Measurements from ENCODE around the gene SATL1. TPM values are rescaled to one million over a fixed set of nuclear protein-coding genes. Genes with fewer than 3 reads are reported as not detected.
A peak's percentile ranks its signal among the peaks of the same experiment; 100 is the strongest.

Gene SATL1
- total and polyA plus RNA-seq, 9 of the 15 experiments (the other 6 are each of a cell fraction or from before 2014, with no cell fraction given) = 0.03 to 0.07 (median 0.05) TPM; not detected in 3

DNA sequence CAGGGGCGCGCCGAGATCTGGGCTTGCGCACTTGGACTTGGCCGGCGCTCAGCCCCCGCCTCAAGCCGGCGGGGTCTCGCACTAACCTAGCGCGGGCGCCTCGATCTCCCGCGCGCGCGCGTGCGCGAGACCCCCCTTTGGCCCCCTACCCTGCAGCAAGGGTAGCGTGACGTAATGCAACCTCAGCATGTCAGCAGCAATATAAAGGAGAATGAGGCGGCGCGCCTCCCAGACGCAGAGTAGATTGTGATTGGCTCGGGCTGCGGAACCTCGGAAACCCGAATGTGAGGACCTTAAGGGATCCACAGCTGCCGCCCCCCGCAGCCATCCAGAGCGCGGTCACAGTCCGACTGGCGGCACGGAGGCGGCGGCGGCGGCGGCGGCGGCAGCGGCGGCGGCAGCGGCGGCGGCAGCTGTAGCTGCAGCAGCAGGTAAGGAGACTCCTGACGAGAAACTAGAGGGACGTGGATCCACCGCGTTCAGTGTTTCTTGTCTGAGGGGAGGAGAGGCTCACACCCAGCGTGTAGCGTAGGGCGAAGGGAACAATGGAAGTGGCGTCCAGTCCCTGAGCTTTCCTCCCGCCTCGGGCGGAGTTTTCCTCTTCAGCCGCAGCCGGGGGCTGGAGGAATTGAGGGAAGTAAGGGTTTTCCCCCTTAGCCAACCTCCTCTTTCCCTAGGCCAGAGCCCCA, at the start of gene SATL1, which contains the start of gene ZNF711 (continued):
- TF ChIP-seq NRF1 (conservative IDR thresholded peaks at IDR 0.05 in 1 of 2, IDR thresholded peaks at IDR 0.05 in 1 of 2) (peak; percentile 85 to 86), HDAC1 (IDR thresholded peaks at IDR 0.05) (no peak), THAP12 (CRISPR knock-in tag; IDR thresholded peaks at IDR 0.05) (no peak), SFPQ (IDR thresholded peaks at IDR 0.05; ENCODE audit: low read depth, low read length) (no peak), RFX1 (IDR thresholded peaks at IDR 0.05) (no peak), PHF8 (IDR thresholded peaks at IDR 0.05; ENCODE audit: borderline replicate concordance, low read length) (peak; percentile 26; the same call in 1 of the 2 replicates), ATF1 (CRISPR knock-in tag; IDR thresholded peaks at IDR 0.05) (no peak), ATF1 (tag; IDR thresholded peaks at IDR 0.05) (peak; percentile 46; the same call in 1 of the 2 replicates), ETV6 (IDR thresholded peaks at IDR 0.05; ENCODE audit: borderline replicate concordance in 1 of 2, low read depth in 2 of 2, low read length in 1 of 2) (no peak), ETV6 (CRISPR knock-in tag; IDR thresholded peaks at IDR 0.05; ENCODE audit: borderline replicate concordance) (no peak), ATF7 (IDR thresholded peaks at IDR 0.05) (peak; percentile 70), GATAD2B (IDR thresholded peaks at IDR 0.05; ENCODE audit: borderline replicate concordance) (no peak), ELF4 (CRISPR knock-in tag; IDR thresholded peaks at IDR 0.05) (no peak), ZNF561 (CRISPR knock-in tag; conservative IDR thresholded peaks at IDR 0.05) (no peak), SMARCA5 (IDR thresholded peaks at IDR 0.05) (no peak), NR2F6 (CRISPR knock-in tag; IDR thresholded peaks at IDR 0.05) (no peak), HMGN3 (IDR thresholded peaks at IDR 0.05; ENCODE audit: borderline replicate concordance, extremely low read depth, insufficient read length, low read depth, low read length) (no peak), ZNF143 (CRISPR knock-in tag; IDR thresholded peaks at IDR 0.05) (no peak), SP1 (CRISPR knock-in tag; IDR thresholded peaks at IDR 0.05) (no peak), NFIC (IDR thresholded peaks at IDR 0.05) (peak; percentile 15; the same call in 1 of the 2 replicates), HDAC6 (IDR thresholded peaks at IDR 0.05; ENCODE audit: low read depth, low read length) (no peak), ZBTB7A (IDR thresholded peaks at IDR 0.05; ENCODE audit: borderline replicate concordance, control insufficient read depth, low read depth, low read length) (peak; percentile 40; the same call in 1 of the 2 replicates)
- TF ChIP-seq, protein P1, sequence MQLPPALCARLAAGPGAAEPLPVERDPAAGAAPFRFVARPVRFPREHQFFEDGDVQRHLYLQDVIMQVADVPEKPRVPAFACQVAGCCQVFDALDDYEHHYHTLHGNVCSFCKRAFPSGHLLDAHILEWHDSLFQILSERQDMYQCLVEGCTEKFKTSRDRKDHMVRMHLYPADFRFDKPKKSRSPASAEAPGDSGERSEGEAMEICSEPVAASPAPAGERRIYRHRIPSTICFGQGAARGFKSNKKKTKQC (CRISPR knock-in tag; IDR thresholded peaks at IDR 0.05) = no peak
- TF ChIP-seq, protein P2, sequence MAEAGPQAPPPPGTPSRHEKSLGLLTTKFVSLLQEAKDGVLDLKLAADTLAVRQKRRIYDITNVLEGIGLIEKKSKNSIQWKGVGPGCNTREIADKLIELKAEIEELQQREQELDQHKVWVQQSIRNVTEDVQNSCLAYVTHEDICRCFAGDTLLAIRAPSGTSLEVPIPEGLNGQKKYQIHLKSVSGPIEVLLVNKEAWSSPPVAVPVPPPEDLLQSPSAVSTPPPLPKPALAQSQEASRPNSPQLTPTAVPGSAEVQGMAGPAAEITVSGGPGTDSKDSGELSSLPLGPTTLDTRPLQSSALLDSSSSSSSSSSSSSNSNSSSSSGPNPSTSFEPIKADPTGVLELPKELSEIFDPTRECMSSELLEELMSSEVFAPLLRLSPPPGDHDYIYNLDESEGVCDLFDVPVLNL (CRISPR knock-in tag; IDR thresholded peaks at IDR 0.05; ENCODE audit: low read depth) = no peak

All from K562 (cell line).